Measurements from ENCODE around the gene LIPC. TPM values are rescaled to one million over a fixed set of nuclear protein-coding genes. Genes with fewer than 3 reads are reported as not detected.

LIPC gene
- total RNA-seq, result 0.30 TPM

DNA sequence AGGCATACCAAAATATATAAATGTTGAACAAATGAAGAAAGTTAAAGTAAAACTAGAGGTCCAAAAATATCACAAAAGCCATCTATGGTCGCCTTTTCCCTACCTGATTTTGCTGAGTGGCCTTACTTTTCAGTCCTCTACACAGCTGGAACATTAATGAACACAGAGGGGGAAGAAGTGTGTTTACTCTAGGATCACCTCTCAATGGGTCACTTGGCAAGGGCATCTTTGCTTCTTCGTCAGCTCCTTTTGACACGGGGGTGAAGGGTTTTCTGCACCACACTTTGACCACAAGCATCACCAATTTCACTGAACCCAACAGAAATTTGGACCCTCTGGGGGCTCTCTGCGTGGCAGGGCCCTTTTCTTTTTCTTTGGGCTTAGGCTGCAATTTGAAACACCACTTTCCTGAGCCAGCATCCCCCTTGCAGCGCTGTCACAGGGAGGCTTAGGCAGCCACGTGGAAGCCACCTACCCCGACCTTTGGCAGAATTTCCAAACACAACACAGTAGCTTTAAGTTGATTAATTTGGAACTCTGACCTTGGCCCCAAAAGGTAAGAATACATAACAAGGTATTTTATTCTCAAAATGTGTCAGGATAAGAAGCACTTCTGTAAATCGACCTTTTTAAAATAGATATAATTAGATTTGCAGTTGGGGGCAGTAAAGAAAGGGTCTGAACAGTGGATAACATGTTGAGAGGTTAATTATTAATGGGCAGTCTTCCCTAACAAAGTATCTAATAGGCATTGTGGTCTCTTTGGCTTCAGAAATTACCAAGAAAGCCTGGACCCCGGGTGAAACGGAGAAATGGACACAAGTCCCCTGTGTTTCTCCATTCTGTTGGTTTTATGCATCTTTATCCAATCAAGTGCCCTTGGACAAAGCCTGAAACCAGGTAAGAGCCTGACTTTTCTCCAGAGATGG lies at the start of gene LIPC:
Gene LIPC (plus strand): TSS at position 771 of the 929 bp plus-strand sequence. CDS start 42 bp downstream, at position 813.
- no peak for DNase-seq

GRCh38 chr15:58383876-58384275 lies 47.9 kb upstream of the LIPC start:
- DNase-seq, result no peak

DNA sequence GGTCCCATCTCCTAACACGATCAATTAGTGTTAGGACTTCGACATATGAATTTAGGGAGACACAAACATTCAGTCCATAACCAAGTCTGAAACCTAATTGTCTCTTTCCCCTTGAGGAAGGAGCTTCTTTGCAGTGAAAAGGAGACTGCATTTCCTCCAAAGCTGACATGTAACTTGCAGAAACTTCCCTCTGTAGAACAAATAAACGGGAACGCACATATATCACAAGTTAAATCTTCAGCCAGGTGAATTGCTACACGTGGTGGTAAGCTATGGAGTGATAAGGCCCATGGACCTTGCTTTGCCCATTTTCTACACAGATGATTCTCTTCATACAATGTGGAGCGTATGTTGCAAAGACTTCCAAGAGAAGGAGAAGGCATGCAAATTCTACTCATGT lies 47.1 kb upstream of the LIPC start:
- DNase-seq, result no peak

DNA sequence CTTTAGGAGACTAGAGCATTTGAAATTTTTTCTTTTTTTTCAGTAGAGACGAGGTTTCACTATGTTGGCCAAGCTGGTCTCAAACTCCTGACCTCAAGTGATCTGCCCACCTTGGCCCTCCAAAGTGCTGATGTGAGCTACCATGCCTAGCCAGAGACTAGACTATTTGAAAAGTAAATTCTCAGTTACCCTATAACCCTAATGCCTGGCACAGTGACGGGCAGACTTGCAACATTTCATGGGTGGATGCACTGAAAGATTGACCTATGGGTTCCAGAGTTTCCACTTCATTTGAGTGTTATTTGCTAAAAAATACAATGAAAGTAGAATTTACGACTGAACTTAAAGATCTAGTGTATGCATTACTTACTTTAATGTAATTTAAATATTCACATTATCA lies 45.7 kb upstream of the LIPC start:
- no peak for DNase-seq

GRCh38 chr15:58386641-58387040 lies 45.1 kb upstream of the LIPC start:
- no peak for DNase-seq

DNA sequence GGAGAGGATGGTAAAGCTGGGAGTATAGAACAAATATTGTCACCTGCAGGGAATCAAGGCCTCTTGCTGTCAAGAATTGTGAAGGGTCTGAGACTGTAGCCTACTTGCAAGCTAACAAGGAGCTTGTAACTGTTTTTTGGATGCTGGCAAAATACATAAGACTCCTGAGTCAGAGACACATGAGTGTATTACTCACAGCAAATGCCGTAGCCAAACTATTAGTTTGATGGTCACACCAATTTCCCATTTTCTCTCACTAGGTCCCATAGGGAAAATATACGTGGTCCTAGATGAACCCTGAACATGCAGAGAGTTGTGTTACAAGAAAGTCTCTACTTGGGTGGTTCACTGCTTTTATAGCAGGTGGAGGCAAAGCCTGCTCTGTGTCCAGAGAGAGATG lies 44.7 kb upstream of the LIPC start:
- no peak for DNase-seq

DNA sequence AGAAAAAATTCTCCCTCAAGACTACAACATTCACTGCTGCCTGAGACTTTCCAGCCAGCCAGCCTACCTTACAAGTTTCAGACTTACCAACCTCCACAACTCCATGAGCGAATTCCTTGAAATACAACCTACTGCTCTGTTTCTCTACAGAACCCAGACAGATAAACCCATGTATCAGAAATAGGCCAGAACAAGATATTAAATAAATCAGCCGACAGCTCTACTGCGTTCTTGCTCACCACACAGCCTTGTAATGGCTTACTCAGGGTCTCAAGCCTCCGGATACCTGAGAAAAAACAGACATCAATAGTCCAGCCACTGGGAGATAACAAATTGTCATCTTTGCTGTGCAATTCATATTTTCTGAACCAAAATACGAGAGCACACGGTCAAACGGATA lies 43.6 kb upstream of the LIPC start:
- DNase-seq, result no peak

DNA sequence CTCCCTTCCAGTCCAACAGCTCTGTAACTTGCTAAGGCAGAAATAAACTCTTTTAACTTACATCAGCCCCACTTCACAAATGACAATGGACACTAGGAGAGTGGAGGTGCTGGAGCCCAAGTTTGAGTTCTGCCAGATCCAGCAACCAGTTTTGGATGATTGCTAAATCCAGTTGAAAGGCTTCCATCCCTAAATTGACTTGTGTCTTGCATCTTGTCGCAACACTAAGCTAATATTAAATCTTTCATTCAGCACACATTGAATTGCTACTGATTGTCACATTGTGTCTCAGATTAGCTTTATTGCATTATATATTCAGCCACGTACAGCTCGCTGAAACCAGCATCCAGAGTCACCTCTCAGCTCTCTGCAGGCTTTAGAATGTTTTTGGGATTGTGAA lies 41.7 kb upstream of the LIPC start:
- DNase-seq, result no peak

DNA sequence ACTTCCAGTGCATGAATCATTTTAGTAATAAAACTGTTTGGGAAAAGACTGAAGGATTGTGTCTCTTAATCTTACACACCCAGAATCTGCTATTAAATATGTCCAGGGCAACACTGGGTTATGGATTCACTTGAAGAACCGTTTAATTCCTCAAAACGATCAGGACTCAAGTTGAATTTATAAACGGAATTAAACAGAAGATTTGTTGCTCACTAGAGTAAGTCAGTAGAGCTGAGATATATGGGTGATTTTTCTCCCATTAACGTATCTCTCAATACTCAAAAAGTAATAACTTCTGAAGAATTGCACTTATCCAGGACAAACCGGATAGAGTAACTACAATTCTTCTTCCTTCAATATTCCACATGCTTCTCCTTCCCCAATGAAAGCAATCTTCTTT lies 41.1 kb upstream of the LIPC start:
- DNase-seq, result no peak

GRCh38 chr15:58391088-58391487 lies 40.7 kb upstream of the LIPC start:
- no peak for DNase-seq

GRCh38 chr15:58392141-58392540 lies 39.6 kb upstream of the LIPC start:
- no peak for DNase-seq

GRCh38 chr15:58392611-58393161 lies 39.1 kb upstream of the LIPC start:
- DNase-seq, result no peak

DNA sequence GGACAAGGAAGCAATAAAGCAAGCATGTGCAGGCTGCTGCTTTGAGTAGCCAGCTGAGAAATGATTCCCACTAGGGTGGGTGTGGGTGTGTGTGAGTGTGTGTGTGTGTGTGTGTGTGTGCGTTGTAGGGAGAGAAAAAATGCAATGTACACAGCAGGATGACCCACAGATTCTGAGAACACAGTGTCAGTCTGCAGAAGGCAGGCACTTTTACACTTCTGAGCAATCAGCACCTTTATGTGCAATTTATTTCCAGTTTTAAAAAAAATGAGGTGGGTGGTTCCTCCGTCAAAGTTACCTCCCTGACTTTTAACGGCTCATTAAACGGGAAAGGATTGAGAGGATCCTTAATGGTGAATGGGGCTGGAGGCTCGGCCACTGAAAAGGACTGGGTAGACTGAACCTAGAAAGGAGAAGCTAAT lies 38.5 kb upstream of the LIPC start:
- peak; percentile 24 for DNase-seq

GRCh38 chr15:58396181-58396580 lies 35.6 kb upstream of the LIPC start:
- DNase-seq, result no peak

GRCh38 chr15:58398071-58398470 lies 33.7 kb upstream of the LIPC start:
- no peak for DNase-seq

- no peak for DNase-seq
These were observed 33.1 kb upstream of the LIPC start for GRCh38 chr15:58398643-58399042.

GRCh38 chr15:58399739-58400138 lies 32.1 kb upstream of the LIPC start:
- no peak for DNase-seq

GRCh38 chr15:58401276-58401675 lies 30.5 kb upstream of the LIPC start:
- no peak for DNase-seq

DNA sequence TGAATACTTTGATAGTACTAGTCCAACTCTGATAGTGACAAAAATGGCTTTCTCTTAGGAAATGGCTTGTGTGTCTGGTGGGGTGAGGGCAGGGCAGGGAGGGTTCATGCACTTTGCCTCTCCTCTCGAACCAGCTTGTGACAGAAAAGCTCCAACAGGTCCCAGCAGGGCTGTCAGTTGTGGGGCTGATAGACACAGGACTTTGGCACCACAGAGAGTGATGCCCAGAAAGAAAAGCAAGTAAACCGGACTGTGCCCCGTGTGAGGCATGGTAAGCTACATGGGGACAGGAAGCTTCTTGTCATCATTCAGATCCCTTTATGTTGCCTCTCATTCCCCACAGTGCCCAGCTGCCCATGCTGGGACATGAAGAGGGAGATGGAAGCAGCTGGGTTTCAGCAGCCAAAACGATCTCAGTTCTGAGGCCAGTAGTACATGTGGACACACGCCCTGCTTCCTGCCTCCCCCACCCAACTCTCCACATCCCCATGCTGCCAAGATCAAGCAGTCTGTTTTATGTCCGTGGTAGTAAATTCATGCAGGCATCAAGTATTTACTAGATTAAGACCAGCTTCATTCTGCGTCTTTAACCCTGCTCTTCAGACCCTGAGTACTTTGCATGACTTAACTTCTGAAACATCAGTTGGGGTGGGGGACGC lies 29.7 kb upstream of the LIPC start:
- no peak for DNase-seq

GRCh38 chr15:58403581-58403980 lies 28.2 kb upstream of the LIPC start:
- DNase-seq, result no peak

GRCh38 chr15:58404020-58404419 lies 27.8 kb upstream of the LIPC start:
- DNase-seq, result no peak

DNA sequence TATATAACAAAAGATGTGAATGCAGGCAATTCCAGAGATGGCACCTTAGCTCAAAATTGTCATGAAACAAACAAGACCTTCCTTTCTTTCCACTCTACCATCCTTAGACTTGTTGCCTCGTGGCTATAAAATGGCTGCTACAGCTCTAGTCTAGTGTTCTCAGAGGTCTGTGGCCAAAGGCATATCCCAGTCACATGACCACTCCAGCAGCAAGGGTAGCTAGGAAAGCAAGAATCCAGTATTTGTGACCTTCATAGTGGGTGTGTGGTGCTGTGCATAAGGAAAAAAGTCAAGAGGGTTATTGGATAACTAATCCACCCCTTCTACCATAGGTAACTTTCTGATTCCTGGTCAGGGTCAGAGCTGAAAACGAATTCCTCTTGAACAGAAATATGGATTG lies 27.1 kb upstream of the LIPC start:
- no peak for DNase-seq

DNA sequence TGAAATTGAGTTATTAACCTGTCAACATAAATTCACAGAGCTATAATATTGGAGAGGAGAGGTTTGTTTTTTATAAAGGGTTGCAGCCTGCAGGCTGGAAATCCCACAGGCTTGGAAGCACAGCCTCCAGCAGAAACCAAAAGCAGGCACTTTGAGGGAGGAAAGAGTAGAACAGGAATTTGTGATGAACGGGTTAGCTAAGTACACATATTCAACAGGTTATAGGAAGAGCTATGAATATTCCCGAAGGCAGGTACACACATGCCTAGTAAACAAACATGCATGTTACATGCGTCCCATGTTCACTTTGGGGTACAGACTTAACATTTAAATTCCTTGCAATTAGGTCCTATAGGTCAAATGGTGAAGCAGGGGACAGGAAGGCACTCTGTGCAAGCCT lies 25.9 kb upstream of the LIPC start:
- DNase-seq, result no peak

DNA sequence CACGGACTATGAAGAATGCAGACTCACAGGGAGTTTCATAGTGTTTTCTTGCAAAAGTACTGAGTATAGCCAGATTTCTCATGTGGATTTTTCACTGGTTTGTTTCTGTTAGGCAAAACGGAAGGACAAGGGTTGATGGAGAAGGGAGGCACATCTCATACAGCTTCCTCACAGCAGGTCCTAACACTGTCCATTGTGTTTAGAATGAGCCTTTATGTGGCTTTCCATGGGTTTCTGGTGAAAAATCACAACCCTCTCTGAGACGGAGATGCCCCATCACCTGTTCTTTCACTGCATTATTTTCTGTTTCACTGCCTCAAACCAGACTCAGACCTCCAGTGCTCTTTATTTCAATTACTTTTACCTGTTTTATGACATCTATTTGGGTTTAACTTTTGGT lies 25.0 kb upstream of the LIPC start:
- no peak for DNase-seq
